ENCODE data around the gene PTPRK.

Gene PTPRK

DNA sequence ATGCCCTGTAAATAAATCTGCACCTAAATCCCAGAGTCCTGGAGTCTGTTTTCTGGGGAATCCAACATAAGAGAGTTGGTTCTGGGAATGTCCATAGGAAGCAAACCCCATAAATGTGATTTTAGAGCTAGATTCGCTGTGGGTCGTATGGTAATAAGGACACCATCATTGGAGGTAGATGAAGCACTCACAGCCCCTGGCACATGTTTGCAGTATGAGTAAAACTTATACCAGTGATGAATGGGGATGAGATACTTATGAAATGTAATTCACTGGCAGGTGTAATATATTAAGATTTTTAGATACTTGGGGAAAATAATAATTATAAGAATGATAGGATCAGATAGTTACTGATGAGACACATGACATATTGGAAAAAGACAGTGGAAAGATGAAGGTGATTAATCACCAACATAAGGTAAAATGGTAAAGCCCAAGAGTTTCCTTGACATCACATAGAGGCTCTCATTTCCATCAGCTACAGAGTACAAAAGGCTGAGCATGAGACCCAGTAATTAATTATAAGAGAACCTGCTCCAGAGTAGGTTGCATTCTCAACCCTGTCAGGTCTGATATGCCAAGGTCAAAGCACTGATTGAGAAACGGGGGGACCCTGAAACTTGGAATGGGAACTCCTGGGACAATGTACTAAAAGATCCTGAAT lies 574.8 kb downstream of the PTPRK start:
- Histone ChIP-seq H3K4me1 (ENCODE audit: control insufficient read depth in 5 of 5, insufficient read depth in 5 of 5, low read length in 5 of 5) (no peaks in the 10 kb centered on the region), H3K27ac (ENCODE audit: low read depth, low read length) (no peak overlapping the region), H3K36me3 (ENCODE audit: control insufficient read depth in 5 of 5, insufficient read depth in 5 of 5, low read length in 5 of 5) (no peaks in the 10 kb centered on the region), H3K9ac (ENCODE audit: low read length in 5 of 5) (no peak overlapping the region), H3K27me3 (ENCODE audit: control insufficient read depth in 5 of 5, insufficient read depth in 4 of 5, low read length in 5 of 5) (no peaks in the 10 kb centered on the region), H3K4me3 (ENCODE audit: low read depth in 1 of 5, low read length in 5 of 5) (no peak overlapping the region), H3K9me3 (ENCODE audit: control insufficient read depth in 5 of 5, low read length in 5 of 5) (peaks cover 0 to 5% (median 0%) of the 10 kb centered on the region in 5 donors)

DNA sequence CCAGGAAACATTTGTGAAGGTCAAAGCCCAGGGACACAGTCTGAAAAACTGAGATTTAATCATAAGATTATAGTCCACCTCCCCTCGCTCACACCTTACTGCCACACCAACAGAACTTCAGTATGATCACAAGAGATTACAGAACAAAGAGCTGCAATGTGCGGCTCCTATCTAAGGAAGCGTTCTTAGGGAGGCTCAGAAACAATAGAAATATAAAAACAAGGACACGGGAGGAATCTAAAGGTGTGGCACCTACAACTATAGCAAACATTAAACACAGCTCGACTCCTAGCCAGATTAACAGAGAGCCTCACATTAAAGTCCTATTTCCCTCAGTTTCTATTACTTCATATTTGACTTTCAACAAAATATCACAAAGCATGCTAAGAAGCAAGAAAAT lies 579.2 kb downstream of the PTPRK start:
- Histone ChIP-seq H3K27ac (ENCODE audit: low read depth, low read length) (no peak overlapping the region), H3K36me3 (ENCODE audit: control insufficient read depth in 5 of 5, insufficient read depth in 5 of 5, low read length in 5 of 5) (no peaks in the 10 kb centered on the region), H3K27me3 (ENCODE audit: control insufficient read depth in 5 of 5, insufficient read depth in 4 of 5, low read length in 5 of 5) (no peaks in the 10 kb centered on the region), H3K9me3 (ENCODE audit: control insufficient read depth in 5 of 5, low read length in 5 of 5) (no peaks in the 10 kb centered on the region), H3K9ac (ENCODE audit: low read length in 5 of 5) (no peak overlapping the region), H3K4me1 (ENCODE audit: control insufficient read depth in 5 of 5, insufficient read depth in 5 of 5, low read length in 5 of 5) (peaks cover 0 to 4% (median 0%) of the 10 kb centered on the region in 5 donors), H3K4me3 (ENCODE audit: low read depth in 1 of 5, low read length in 5 of 5) (no peak overlapping the region)

DNA sequence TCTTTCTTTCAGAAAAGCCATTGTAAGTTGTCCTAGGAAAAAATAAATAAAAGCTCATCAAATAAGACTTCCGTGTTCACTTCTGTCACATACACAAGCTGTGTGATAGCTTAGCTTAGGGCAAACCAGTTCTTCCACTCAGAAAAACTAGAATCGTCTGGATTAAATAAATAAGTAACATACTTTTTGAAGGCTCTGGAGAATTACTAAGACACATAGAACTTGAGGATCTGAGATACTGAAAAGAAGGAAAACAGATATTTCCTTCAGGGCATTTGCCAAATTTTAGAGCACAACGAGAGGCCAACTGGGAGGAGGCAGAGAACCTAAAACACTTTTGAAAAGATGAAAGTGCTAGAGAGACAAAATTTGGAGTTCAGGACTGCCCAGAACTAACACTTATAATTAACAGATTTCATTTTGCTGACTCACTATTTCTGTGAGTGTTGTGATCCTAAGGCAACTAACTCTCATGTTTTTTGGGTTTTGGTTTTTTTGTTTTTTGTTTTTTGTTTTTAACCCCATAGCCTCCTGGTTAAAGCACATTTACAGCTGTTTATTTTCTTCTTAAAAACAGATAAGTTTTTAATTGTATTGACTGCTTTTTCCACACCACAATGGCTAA lies 580.8 kb downstream of the PTPRK start:
- Histone ChIP-seq H3K9ac (ENCODE audit: low read length in 5 of 5) (no peak overlapping the region), H3K4me3 (ENCODE audit: low read depth in 1 of 5, low read length in 5 of 5) (no peak overlapping the region), H3K4me1 (ENCODE audit: control insufficient read depth in 5 of 5, insufficient read depth in 5 of 5, low read length in 5 of 5) (peaks cover 0 to 4% (median 0%) of the 10 kb centered on the region in 5 donors), H3K9me3 (ENCODE audit: control insufficient read depth in 5 of 5, low read length in 5 of 5) (no peaks in the 10 kb centered on the region), H3K27me3 (ENCODE audit: control insufficient read depth in 5 of 5, insufficient read depth in 4 of 5, low read length in 5 of 5) (no peaks in the 10 kb centered on the region), H3K36me3 (ENCODE audit: control insufficient read depth in 5 of 5, insufficient read depth in 5 of 5, low read length in 5 of 5) (no peaks in the 10 kb centered on the region), H3K27ac (ENCODE audit: low read depth, low read length) (no peak overlapping the region)

DNA sequence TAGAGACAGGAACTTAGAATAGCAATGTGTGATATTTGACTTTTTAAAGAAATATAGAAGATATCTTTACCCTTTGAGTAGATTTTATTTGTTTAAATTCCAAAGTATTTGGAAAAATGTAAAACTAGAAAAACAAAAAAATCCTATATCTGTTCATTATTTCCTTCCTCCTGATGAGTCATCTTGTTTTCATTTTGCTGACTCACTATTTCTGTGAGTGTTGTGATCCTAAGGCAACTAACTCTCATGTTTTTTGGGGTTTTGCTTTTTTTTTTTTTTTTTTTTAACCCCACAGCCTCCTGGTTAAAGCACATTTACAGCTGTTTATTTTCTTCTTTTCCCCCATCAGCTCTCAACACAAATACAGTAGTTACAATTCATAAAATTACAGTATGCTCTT lies 581.7 kb downstream of the PTPRK start:
- H3K36me3 ChIP-seq (ENCODE audit: control insufficient read depth in 5 of 5, insufficient read depth in 5 of 5, low read length in 5 of 5): no peaks in the 10 kb centered on the region
- peaks cover 0 to 4% (median 0%) of the 10 kb centered on the region in 5 donors for H3K4me1 ChIP-seq (ENCODE audit: control insufficient read depth in 5 of 5, insufficient read depth in 5 of 5, low read length in 5 of 5)
- no peaks in the 10 kb centered on the region for H3K27me3 ChIP-seq (ENCODE audit: control insufficient read depth in 5 of 5, insufficient read depth in 4 of 5, low read length in 5 of 5)
- no peaks in the 10 kb centered on the region for H3K9me3 ChIP-seq (ENCODE audit: control insufficient read depth in 5 of 5, low read length in 5 of 5)
- H3K4me3 ChIP-seq (ENCODE audit: low read depth in 1 of 5, low read length in 5 of 5): no peak overlapping the region
- H3K27ac ChIP-seq (ENCODE audit: low read depth, low read length): no peak overlapping the region
- no peak overlapping the region for H3K9ac ChIP-seq (ENCODE audit: low read length in 5 of 5)

DNA sequence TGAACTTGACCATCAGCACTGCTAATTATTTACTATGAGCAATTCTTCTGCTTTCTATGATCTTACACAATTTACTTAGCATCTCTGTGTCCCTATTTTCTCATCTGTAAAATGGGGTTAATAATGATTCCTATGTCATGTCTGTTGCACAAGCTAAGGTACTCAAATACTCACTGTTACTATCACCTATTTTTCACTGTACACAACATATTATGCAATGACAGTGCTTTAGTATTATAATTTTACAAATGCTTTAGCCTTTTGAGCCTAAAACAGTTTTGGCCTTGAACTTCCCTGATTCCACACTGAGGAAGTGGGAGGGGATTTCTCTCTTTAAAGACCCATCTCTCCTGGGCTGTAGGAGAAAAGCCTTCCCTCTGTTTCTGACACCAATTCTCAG lies 582.7 kb downstream of the PTPRK start:
- no peak overlapping the region for H3K27ac ChIP-seq (ENCODE audit: low read depth, low read length)
- H3K9me3 ChIP-seq (ENCODE audit: control insufficient read depth in 5 of 5, low read length in 5 of 5): peaks cover 0 to 5% (median 3%) of the 10 kb centered on the region in 5 donors
- H3K9ac ChIP-seq (ENCODE audit: low read length in 5 of 5): no peak overlapping the region
- H3K27me3 ChIP-seq (ENCODE audit: control insufficient read depth in 5 of 5, insufficient read depth in 4 of 5, low read length in 5 of 5): no peaks in the 10 kb centered on the region
- no peak overlapping the region for H3K4me3 ChIP-seq (ENCODE audit: low read depth in 1 of 5, low read length in 5 of 5)
- H3K4me1 ChIP-seq (ENCODE audit: control insufficient read depth in 5 of 5, insufficient read depth in 5 of 5, low read length in 5 of 5): peaks cover 0 to 4% (median 0%) of the 10 kb centered on the region in 5 donors
- H3K36me3 ChIP-seq (ENCODE audit: control insufficient read depth in 5 of 5, insufficient read depth in 5 of 5, low read length in 5 of 5): no peaks in the 10 kb centered on the region

DNA sequence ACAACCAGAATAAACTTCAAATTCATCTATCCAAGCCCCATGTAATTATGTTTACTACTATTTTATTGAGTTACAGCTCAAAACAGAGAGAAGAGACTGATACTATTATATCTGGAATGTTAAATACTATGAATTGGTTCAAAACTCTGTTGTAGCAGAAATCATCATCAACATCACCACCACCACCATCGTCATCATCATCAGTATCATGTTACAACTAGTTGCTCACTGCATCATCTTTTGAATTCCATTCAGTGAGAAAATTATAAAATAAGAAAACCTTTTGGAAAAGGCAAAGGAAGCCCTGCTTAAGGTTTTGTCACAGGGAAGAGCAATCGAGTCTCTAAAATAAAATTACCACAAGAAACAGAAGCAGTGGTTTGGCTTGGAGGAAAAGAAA lies 583.3 kb downstream of the PTPRK start:
- Histone ChIP-seq H3K9me3 (ENCODE audit: control insufficient read depth in 5 of 5, low read length in 5 of 5) (peaks cover 0 to 9% (median 8%) of the 10 kb centered on the region in 5 donors), H3K36me3 (ENCODE audit: control insufficient read depth in 5 of 5, insufficient read depth in 5 of 5, low read length in 5 of 5) (no peaks in the 10 kb centered on the region), H3K27ac (ENCODE audit: low read depth, low read length) (no peak overlapping the region), H3K27me3 (ENCODE audit: control insufficient read depth in 5 of 5, insufficient read depth in 4 of 5, low read length in 5 of 5) (no peaks in the 10 kb centered on the region), H3K9ac (ENCODE audit: low read length in 5 of 5) (no peak overlapping the region), H3K4me3 (ENCODE audit: low read depth in 1 of 5, low read length in 5 of 5) (no peak overlapping the region), H3K4me1 (ENCODE audit: control insufficient read depth in 5 of 5, insufficient read depth in 5 of 5, low read length in 5 of 5) (peaks cover 0 to 4% (median 0%) of the 10 kb centered on the region in 5 donors)

DNA sequence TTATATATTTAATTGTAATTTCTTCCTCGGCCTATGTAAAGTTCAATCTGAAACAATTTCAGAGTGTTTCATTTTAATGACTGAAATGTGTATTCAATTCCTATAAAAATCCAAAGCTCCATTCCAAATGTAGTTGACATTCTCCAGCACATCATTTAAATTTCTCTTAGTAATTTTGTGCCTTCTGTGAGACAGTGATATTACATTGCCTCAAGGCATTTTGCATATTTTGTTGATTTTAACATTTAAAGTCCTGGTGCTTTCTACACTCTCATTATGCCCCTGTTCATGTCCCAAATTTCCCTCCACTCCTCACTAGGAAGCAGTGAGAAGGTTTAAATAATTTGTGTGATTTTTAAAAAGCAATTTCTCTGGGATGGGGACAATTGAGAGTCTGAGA lies 585.4 kb downstream of the PTPRK start:
- Histone ChIP-seq H3K4me3 (ENCODE audit: low read depth in 1 of 5, low read length in 5 of 5) (no peak overlapping the region), H3K36me3 (ENCODE audit: control insufficient read depth in 5 of 5, insufficient read depth in 5 of 5, low read length in 5 of 5) (no peaks in the 10 kb centered on the region), H3K4me1 (ENCODE audit: control insufficient read depth in 5 of 5, insufficient read depth in 5 of 5, low read length in 5 of 5) (peaks cover 0 to 4% (median 0%) of the 10 kb centered on the region in 5 donors), H3K9me3 (ENCODE audit: control insufficient read depth in 5 of 5, low read length in 5 of 5) (peaks cover 0 to 9% (median 8%) of the 10 kb centered on the region in 5 donors), H3K9ac (ENCODE audit: low read length in 5 of 5) (no peak overlapping the region), H3K27me3 (ENCODE audit: control insufficient read depth in 5 of 5, insufficient read depth in 4 of 5, low read length in 5 of 5) (no peaks in the 10 kb centered on the region), H3K27ac (ENCODE audit: low read depth, low read length) (no peak overlapping the region)

DNA sequence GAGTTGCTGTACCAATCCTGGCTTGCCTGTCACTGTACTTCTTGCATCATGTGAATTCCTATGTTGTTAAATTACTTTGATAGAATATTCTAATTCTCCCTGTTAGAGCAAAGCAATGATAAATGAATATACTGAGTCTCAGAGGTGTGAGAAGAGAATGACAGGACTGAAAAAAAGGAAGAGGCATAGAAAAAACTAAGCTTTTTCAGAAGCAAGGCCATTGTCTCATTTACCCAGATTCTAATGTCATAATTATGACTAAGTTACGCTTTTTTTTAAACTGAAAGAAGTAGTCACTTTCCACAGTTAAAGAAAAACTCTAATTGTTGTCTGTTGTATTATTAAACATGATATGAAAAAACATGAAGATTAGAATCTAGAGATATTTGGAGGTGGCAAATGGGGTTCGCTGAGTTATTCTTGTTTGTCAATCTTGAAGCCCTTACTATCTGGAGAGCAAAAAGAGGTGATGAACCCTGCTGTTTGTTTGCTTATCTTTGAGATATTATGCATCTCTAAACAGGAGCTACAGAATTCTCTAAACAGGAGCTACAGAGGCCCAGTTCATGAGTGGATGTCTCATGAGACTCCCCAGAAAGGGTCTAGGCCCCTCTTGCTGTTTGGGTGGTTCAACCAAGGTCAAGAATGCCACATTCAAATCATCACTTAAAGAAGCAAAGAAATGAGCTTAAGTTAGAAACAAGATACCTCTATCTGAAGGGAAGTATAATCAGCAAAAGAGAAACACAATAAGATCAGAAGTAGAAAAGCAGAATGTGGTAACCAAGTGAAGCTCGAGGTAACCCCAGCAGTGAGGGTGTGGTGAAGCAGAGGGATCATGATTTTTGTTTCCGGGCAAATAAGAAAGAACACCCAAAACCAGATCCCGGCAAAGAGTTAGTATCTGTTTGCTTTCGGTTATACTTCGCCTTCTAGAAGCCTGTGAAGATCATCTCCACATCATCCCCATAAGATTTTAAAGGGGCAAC lies 586.3 kb downstream of the PTPRK start:
- Histone ChIP-seq H3K9me3 (ENCODE audit: control insufficient read depth in 5 of 5, low read length in 5 of 5) (peaks cover 0 to 9% (median 8%) of the 10 kb centered on the region in 5 donors), H3K27me3 (ENCODE audit: control insufficient read depth in 5 of 5, insufficient read depth in 4 of 5, low read length in 5 of 5) (no peaks in the 10 kb centered on the region), H3K4me1 (ENCODE audit: control insufficient read depth in 5 of 5, insufficient read depth in 5 of 5, low read length in 5 of 5) (no peaks in the 10 kb centered on the region), H3K36me3 (ENCODE audit: control insufficient read depth in 5 of 5, insufficient read depth in 5 of 5, low read length in 5 of 5) (no peaks in the 10 kb centered on the region), H3K9ac (ENCODE audit: low read length in 5 of 5) (no peak overlapping the region), H3K4me3 (ENCODE audit: low read depth in 1 of 5, low read length in 5 of 5) (no peak overlapping the region), H3K27ac (ENCODE audit: low read depth, low read length) (no peak overlapping the region)

DNA sequence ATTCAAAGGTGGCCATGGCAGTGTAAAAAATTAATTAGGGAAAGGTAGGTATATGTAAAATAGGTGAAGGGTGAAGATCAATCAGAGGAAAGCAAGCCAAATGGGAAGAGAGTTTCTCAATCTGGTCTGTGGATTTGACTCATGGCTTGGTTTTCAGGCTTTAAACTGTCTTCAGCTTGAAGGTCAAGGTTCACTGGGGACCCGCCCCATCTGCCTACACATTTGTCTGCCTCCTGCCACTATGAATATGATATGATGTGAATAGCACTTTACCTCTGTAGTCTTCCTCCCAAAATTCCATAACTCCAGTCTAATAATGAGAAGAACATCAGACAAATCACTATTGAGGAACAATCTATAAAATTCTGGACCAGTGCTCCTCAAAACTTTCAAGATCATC lies 587.3 kb downstream of the PTPRK start:
- Histone ChIP-seq H3K9ac (ENCODE audit: low read length in 5 of 5) (no peak overlapping the region), H3K27me3 (ENCODE audit: control insufficient read depth in 5 of 5, insufficient read depth in 4 of 5, low read length in 5 of 5) (no peaks in the 10 kb centered on the region), H3K4me3 (ENCODE audit: low read depth in 1 of 5, low read length in 5 of 5) (no peak overlapping the region), H3K27ac (ENCODE audit: low read depth, low read length) (no peak overlapping the region), H3K4me1 (ENCODE audit: control insufficient read depth in 5 of 5, insufficient read depth in 5 of 5, low read length in 5 of 5) (no peaks in the 10 kb centered on the region), H3K9me3 (ENCODE audit: control insufficient read depth in 5 of 5, low read length in 5 of 5) (peaks cover 0 to 9% (median 8%) of the 10 kb centered on the region in 5 donors), H3K36me3 (ENCODE audit: control insufficient read depth in 5 of 5, insufficient read depth in 5 of 5, low read length in 5 of 5) (no peaks in the 10 kb centered on the region)

DNA sequence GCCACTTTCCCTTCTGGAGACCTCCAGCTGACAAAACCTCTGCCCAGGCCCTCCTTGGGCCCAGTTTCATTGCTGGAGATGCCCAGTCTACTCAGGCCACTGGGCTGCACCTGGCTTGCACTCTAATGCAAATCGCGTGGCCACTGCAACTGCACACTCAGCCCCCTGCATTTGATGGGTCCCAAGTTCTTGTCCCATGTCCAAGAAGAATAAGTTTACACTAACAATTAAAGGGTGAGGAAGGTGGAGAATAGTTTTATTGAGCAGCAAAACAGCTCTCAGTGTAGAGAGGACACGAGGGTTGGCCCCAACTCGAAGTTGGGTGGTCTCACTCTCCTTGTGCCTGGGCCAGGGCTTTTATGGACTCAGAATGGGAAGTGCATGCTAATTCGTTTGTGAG lies 587.7 kb downstream of the PTPRK start:
- H3K9ac ChIP-seq (ENCODE audit: low read length in 5 of 5): no peak overlapping the region
- peak overlapping the region in 1 of 5 donors; percentile 40 for H3K4me3 ChIP-seq (ENCODE audit: low read depth in 1 of 5, low read length in 5 of 5)
- H3K36me3 ChIP-seq (ENCODE audit: control insufficient read depth in 5 of 5, insufficient read depth in 5 of 5, low read length in 5 of 5): no peaks in the 10 kb centered on the region
- H3K27me3 ChIP-seq (ENCODE audit: control insufficient read depth in 5 of 5, insufficient read depth in 4 of 5, low read length in 5 of 5): no peaks in the 10 kb centered on the region
- no peak overlapping the region for H3K27ac ChIP-seq (ENCODE audit: low read depth, low read length)
- H3K4me1 ChIP-seq (ENCODE audit: control insufficient read depth in 5 of 5, insufficient read depth in 5 of 5, low read length in 5 of 5): no peaks in the 10 kb centered on the region
- peaks cover 0 to 9% (median 8%) of the 10 kb centered on the region in 5 donors for H3K9me3 ChIP-seq (ENCODE audit: control insufficient read depth in 5 of 5, low read length in 5 of 5)

All from subcutaneous abdominal adipose tissue (tissue), 5 donors.